Renal cortical epithelial cell (primary cell): Measurements from ENCODE around the gene DIAPH1. TPM values are rescaled to one million over a fixed set of nuclear protein-coding genes. Genes with fewer than 3 reads are reported as not detected.
A peak's percentile ranks its signal among the peaks of the same experiment; 100 is the strongest.

ENCODE experiments used
- DNase-seq: peaks from one replicate; pipeline ENCODE4 v3.0.0-alpha.2; 2011; ENCODE audit warnings: low read depth
- total RNA-seq: library from RNA; depleted of rRNA; stranded (reverse); fragments of >200 nt; gene quantifications from 2 replicates; pipeline ENCODE4 v1.2.3, GENCODE V29; 2014

Gene DIAPH1
- total RNA-seq, 1 donor from 2014 or later: 113 TPM

GRCh38 chr5:141639357-141640050 lies 20.7 kb upstream of the DIAPH1 start:
- no peak for DNase-seq

- no peak for DNase-seq
These were observed 20.0 kb upstream of the DIAPH1 start for GRCh38 chr5:141638771-141639170.

GRCh38 chr5:141637767-141638419 lies 19.1 kb upstream of the DIAPH1 start:
- no peak for DNase-seq

- DNase-seq: no peak
These were observed 18.4 kb upstream of the DIAPH1 start for GRCh38 chr5:141637123-141637766.

GRCh38 chr5:141636413-141637122 lies 17.8 kb upstream of the DIAPH1 start, which contains the start of the genes HDAC3 and RELL2:
Gene HDAC3, minus strand, starts transcription at chr5:141636849. Its CDS starts 59 bp downstream, at chr5:141636790.
Gene RELL2, plus strand, starts transcription at chr5:141636997. Its CDS starts 1,229 bp downstream, at chr5:141638226.
- DNase-seq: peak; percentile 74

- no peak for DNase-seq
These were observed 17.3 kb upstream of the DIAPH1 start for GRCh38 chr5:141636106-141636412.

- no peak for DNase-seq
These were observed 16.8 kb upstream of the DIAPH1 start for GRCh38 chr5:141635646-141636045.

- DNase-seq: no peak
These were observed 15.9 kb upstream of the DIAPH1 start for GRCh38 chr5:141634720-141635119.

GRCh38 chr5:141633871-141634561 lies 15.2 kb upstream of the DIAPH1 start:
- no peak for DNase-seq

- DNase-seq: no peak
These were observed 13.8 kb upstream of the DIAPH1 start for GRCh38 chr5:141632650-141633049.

- no peak for DNase-seq
These were observed 11.9 kb upstream of the DIAPH1 start for GRCh38 chr5:141630570-141631140.

GRCh38 chr5:141628175-141628788 lies 9.5 kb upstream of the DIAPH1 start:
- DNase-seq: no peak

GRCh38 chr5:141623611-141624010 lies 4.8 kb upstream of the DIAPH1 start:
- DNase-seq: no peak

GRCh38 chr5:141623186-141623585 lies 4.4 kb upstream of the DIAPH1 start:
- no peak for DNase-seq

GRCh38 chr5:141618030-141618803 lies 583 bp downstream of the DIAPH1 start:
- peak; percentile 71 for DNase-seq

GRCh38 chr5:141617682-141618029 lies 1.1 kb downstream of the DIAPH1 start:
- peak; percentile 41 for DNase-seq

GRCh38 chr5:141617128-141617527 lies 1.7 kb downstream of the DIAPH1 start:
- no peak for DNase-seq

GRCh38 chr5:141615991-141616720 lies 2.6 kb downstream of the DIAPH1 start:
- no peak for DNase-seq

GRCh38 chr5:141613344-141613743 lies 5.5 kb downstream of the DIAPH1 start:
- DNase-seq: no peak

GRCh38 chr5:141611289-141611688 lies 7.5 kb downstream of the DIAPH1 start:
- DNase-seq: peak; percentile 71
